HG03280 (cell line): ENCODE results near the gene GRIFIN.

Experiments used
- ATAC-seq: cut with Tn5 transposase; IDR thresholded peaks from one replicate; pipeline ENCODE4 v1.9.1; 2021; ENCODE audit warnings: mild to moderate bottlenecking, moderate library complexity; ENCODE audit not compliant: unreplicated experiment

Gene GRIFIN

DNA sequence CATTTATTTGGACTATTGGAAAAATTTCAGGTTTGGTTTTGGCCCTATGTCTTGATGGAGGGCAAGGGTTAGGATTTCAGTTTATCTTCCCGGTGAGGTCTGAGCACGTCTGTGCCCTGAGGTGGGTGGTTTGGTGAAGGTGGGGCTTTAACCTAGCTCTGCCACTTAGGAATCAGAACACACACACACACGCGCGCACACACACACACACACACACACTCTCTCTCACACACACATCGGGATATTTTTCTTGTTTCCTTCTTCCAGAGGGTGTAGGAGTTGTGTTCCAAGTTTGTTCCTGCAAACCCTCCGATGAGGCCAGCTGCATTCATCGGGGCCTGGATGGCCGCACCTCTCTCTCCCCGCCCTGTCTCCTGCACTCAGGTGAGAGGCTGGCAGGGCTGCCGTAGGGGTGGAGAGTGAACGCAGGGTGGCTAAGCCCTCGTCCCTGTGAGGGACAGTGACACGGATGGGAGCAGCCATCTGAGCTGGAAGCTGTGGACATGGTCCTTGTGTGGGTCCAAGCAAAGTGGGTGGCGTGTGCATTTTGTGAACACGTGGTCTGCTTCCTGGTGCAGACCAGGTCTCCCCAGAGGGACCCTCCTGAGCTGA, 38.6 kb downstream of the GRIFIN start:
- no peak for ATAC-seq

DNA sequence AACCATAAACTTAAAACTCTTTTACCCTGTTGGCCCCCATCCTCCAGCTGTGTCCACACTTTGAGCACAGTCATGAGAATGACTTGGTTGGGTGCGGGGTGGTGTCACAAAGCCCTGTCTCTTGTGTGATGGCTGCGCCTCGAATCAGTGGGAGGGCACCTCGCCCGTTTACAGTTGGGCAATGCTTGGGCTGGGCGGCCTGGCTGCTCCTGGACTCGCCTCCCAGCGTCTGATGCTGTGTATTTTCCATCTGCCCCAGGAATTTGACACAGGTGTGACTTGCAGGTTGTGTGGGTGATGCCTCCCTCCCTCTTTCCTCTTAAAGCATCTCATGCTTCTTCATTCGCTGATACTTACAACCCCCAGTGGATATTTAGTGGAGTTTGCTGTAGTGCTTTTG, 39.1 kb downstream of the GRIFIN start:
- no peak for ATAC-seq

DNA sequence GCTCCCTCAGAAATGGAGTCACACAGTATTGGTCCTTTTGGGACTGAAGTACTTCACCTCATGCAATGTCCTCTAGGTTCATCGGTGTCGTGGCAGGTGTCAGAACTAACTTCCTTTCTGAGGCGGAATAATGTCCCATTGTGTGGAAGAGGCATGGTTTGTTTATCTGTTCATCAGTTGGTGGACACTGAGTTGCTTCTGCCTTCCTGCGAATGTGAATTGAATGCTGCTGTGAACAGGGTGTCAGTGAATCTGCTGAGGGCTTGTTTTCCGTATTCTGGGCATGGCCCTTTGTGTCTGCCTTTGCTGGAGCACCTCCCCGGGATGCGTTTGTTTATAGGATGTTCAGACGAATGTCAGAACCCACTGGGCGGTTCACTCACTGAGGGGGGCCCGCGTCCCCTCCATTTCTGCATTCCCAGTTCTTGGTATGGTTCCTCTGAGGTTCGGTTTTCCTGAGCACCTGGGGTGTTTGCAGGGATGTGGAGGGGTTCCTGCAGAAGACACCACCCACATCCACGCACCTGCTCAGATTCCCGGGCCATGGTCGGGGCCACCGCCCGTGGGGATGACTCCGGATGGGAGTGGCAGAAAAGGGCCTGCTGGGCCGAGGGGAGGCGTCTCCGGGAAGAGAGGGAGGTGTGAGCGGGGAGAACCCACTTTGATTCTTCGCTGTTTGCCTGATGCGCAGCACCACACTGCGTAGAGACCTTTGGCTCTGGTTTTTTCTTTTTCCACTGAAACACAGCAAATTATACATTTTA, 39.7 kb downstream of the GRIFIN start:
- ATAC-seq, result no peak

DNA sequence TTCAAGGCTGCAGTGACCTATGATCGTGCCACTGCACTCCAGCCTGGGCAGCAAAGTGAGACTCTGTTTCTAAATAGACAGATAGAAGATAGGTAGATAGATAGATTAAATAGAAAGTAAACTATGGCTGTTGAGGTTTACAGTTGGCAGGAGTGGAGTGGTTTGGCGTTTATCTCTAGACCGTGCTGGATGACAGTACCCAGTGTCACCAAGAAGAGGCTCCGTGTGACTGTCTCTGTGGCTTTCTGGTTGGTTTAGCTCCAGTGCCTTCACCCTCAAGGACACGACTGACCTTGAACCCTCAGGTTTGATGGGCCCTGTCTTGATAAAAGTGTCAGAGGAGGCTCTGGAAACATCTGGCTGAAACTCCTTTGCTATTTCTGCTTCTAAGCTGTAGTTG, 41.1 kb downstream of the GRIFIN start:
- ATAC-seq, result no peak

DNA sequence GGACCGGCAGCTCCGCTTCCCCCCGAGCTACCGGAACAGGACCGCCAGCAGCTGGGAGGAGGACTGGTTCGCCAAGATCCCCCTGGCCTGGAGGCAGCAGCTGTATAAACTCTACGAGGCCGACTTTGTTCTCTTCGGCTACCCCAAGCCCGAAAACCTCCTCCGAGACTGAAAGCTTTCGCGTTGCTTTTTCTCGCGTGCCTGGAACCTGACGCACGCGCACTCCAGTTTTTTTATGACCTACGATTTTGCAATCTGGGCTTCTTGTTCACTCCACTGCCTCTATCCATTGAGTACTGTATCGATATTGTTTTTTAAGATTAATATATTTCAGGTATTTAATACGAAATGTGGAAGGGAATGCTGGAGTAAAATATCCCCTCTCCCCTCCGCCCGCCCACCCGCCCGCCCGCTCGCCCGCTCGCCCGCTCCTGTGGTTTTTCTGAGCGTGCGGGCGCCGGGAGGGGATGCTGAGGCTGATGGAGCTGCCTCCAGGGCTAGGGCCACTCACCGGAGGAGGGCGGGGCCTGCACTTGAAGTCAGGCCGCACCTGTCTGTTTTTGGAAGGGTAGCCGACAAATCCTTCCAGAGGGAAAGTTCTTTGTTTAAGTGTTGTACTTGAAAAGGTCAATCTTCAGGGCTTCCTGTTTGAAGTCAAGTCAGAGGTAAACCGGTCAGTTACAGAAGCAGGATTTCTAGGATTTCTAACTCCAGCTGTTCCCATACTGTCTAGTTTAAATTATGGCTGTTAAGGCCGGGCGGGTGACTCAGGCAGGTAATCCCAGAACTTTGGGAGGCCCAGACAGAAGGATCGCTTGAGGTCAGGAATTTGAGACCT, 42.3 kb downstream of the GRIFIN start:
- no peak for ATAC-seq

DNA sequence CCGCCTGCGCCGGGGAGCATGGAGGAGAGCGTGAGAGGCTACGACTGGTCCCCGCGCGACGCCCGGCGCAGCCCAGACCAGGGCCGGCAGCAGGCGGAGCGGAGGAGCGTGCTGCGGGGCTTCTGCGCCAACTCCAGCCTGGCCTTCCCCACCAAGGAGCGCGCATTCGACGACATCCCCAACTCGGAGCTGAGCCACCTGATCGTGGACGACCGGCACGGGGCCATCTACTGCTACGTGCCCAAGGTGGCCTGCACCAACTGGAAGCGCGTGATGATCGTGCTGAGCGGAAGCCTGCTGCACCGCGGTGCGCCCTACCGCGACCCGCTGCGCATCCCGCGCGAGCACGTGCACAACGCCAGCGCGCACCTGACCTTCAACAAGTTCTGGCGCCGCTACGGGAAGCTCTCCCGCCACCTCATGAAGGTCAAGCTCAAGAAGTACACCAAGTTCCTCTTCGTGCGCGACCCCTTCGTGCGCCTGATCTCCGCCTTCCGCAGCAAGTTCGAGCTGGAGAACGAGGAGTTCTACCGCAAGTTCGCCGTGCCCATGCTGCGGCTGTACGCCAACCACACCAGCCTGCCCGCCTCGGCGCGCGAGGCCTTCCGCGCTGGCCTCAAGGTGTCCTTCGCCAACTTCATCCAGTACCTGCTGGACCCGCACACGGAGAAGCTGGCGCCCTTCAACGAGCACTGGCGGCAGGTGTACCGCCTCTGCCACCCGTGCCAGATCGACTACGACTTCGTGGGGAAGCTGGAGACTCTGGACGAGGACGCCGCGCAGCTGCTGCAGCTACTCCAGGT, 43.1 kb downstream of the GRIFIN start:
- no peak for ATAC-seq

DNA sequence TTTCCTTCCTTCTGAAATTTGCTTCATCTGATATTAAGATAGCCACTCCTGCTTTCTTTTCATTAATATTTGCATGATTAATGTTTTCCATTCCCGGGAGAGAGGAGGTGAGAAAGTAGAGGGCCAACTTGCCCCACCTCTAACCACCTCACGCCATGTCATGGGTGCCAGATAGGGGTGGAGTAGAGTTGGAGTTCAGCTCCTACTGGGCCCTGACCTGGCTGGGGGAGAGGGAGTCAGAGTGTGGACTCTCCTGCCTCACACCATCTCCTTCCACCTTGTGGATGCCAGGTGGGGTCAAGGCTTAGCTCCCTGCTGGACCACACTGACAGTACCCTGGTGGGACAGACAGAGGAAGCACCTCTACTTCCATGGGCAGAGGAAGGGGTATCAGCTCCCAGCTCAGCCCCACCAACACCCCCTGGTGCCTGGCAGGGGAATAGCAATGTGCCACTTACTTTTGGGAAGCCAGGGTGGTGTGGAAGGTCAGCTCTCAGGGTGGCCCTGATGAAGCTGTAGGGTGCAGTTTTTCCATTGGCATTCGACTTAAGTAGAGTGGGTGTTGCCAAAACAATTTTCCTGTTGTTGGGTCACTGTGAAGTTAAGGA, 44.8 kb downstream of the GRIFIN start:
- no peak for ATAC-seq

DNA sequence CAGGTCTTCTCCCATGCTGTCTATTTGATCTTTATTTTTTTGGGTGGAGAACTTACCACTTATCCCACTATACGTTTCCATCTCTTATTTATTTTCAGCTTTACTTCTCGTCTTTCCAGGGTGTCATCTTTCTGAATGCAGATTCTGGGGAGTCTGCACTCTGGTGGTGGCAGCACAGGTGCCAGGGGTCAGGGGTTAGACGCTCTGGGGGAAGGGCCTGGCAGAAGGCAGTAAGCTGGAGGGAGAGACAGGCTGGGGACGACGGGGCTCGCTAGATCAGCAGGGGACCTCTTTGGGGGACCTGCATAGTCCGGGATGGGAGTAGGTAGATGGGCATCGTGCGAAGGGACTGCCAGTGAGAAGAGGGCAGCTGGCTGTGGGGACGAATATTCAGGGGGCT, 50.4 kb downstream of the GRIFIN start:
- no peak for ATAC-seq
